Measurements from ENCODE around the gene VPS26C.

GRCh38 chr21:37263827-37264600, 3.1 kb downstream of the VPS26C start:
- TF ChIP-seq GATA2 (IDR thresholded peaks at IDR 0.05; ENCODE audit: low read depth, low read length) (no peak), GATA3 (IDR thresholded peaks at IDR 0.05; ENCODE audit: low read depth, low read length) (no peak)

Measured in SH-SY5Y (cell line).